T47D (cell line): ENCODE data around the gene RNF19B.

Experiments
- DNase-seq, 2 experiments: peaks; one replicate each; pipeline versions ENCODE4 v3.0.0 to v3.0.0-alpha.2; 2011 to 2012; ENCODE audit warnings: low read depth in 1 of 2, low spot score in 1 of 2
- JUND ChIP-seq: IDR thresholded peaks from 2 replicates; pipeline ENCODE4 v1.6.1; 2012; ENCODE audit warnings: low read depth
- in situ Hi-C: cut with HindIII; loops from 2 replicates; pipeline ENCODE4 v1.10.0; 2016; ENCODE audit warnings: low sequenced_read_pairs, low pct_unique_long_range_greater_than_20kb

Gene RNF19B

GRCh38 chr1:32964461-32965250 is at the start of gene RNF19B:
Gene RNF19B (minus strand): TSS chr1:32964809. CDS start chr1:32964685, 124 bp downstream.
- in situ Hi-C loops: no loop called here
- peak; percentile 93 to 94 for DNase-seq
- TF ChIP-seq JUND: no peak

- TF ChIP-seq JUND: no peak
- in situ Hi-C loops: no loop called here
- DNase-seq: peak in 1 of 2 experiments; percentile 46
Measured at GRCh38 chr1:33013791-33014190, 49.2 kb upstream of the RNF19B start.

- in situ Hi-C loops: no loop called here
- DNase-seq: no peak
- no peak for TF ChIP-seq JUND
Measured at GRCh38 chr1:33012165-33012564, 47.6 kb upstream of the RNF19B start.

GRCh38 chr1:33010932-33011731 is 46.5 kb upstream of the RNF19B start:
- in situ Hi-C loops: no loop called here
- DNase-seq: peak in 1 of 2 experiments; percentile 55
- TF ChIP-seq JUND: no peak

- no peak for TF ChIP-seq JUND
- in situ Hi-C loops: no loop called here
- no peak for DNase-seq
Measured at GRCh38 chr1:33009561-33009960, 45.0 kb upstream of the RNF19B start.

GRCh38 chr1:33008051-33008914 is 43.7 kb upstream of the RNF19B start:
- in situ Hi-C loops: no loop called here
- peak; percentile 47 to 97 for DNase-seq
- TF ChIP-seq JUND: peak; percentile 68

- in situ Hi-C loops: no loop called here
- peak; percentile 9 to 85 for DNase-seq
- TF ChIP-seq JUND: no peak
Measured at GRCh38 chr1:33007190-33008050, 42.8 kb upstream of the RNF19B start.

- DNase-seq: no peak
- no peak for TF ChIP-seq JUND
- in situ Hi-C loops: no loop called here
Measured at GRCh38 chr1:33005838-33006421, 41.3 kb upstream of the RNF19B start.

- TF ChIP-seq JUND: no peak
- in situ Hi-C loops: no loop called here
- DNase-seq: no peak
Measured at GRCh38 chr1:33005117-33005837, 40.7 kb upstream of the RNF19B start.

- in situ Hi-C loops: no loop called here
- no peak for DNase-seq
- TF ChIP-seq JUND: no peak
Measured at GRCh38 chr1:33004613-33005012, 40.0 kb upstream of the RNF19B start.

GRCh38 chr1:33003657-33004056 is 39.0 kb upstream of the RNF19B start:
- TF ChIP-seq JUND: no peak
- DNase-seq: no peak
- in situ Hi-C loops: no loop called here
